Sciatic nerve (tissue), 1 donor: Measurements from ENCODE around the gene MPHOSPH8. TPM values are rescaled to one million over a fixed set of nuclear protein-coding genes. Genes with fewer than 3 reads are reported as not detected.

Experiments used
- total RNA-seq: library from RNA; stranded (reverse); fragmentation: NEBNext Ultra II Directional; extraction: Animal tissue kit (Norgen Biotek cat#: 25700); gene quantifications from one replicate; pipeline ENCODE4 v1.2.1, GENCODE V29; 2021
- donor health status: DM: no; HTN: no; CAD: no.

The MPHOSPH8 gene
- total RNA-seq, 1 donor from 2014 or later, result 51.0 TPM

Other genes starting within 250 kb of the MPHOSPH8 start
- not detected for gene TPTE2, start 72.1 kb upstream of the MPHOSPH8 start, total RNA-seq
- gene PSPC1, start 149.3 kb downstream of the MPHOSPH8 start, total RNA-seq, result 54.3 TPM
- gene ZMYM5, start 230.0 kb downstream of the MPHOSPH8 start, total RNA-seq, result 19.9 TPM